ENCODE results near the gene MAPKAP1.

The MAPKAP1 gene

DNA sequence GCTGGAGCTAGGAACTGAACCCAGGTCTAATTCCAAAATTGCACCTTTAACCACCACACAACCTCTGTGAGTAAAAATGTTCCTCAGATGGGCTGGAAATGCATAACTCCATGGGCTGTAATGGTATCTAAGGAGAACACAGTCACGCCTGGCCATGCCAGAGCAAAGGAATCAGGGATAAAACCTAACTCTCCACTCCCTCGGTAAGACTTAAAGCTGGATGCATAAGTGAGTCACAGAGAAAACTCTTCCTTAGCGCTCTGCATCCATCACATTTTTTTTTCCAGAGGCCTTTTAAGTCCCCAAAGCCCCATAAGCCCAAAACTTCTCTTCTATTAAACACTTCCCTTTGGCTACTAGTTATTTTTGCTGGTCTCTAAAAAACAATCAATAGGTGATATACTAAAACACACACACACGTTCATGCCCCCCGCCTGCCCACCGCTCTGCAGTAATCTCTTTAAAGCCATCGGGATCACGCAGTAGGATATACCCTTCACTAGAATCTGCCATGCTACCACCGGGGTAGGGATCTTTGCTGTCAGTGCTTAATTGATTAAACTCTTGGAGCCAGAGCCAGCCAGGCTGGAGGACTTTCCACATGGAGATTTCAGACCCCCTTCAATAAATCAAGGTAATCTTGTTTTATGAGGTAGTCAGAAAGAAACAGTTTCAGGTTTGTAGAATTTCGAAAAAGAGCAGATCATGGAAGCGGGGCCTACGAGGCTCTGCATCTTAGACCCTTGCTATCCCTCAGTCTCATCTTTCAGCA, 212.9 kb downstream of the MAPKAP1 start:
- no peak for TF ChIP-seq CTCF (IDR thresholded peaks at IDR 0.05)

GRCh38 chr9:125493384-125493783, 213.6 kb downstream of the MAPKAP1 start:
- TF ChIP-seq CTCF (IDR thresholded peaks at IDR 0.05): no peak

GRCh38 chr9:125492719-125493118, 214.3 kb downstream of the MAPKAP1 start:
- no peak for TF ChIP-seq CTCF (IDR thresholded peaks at IDR 0.05)

GRCh38 chr9:125487842-125488241, 219.2 kb downstream of the MAPKAP1 start:
- TF ChIP-seq CTCF (IDR thresholded peaks at IDR 0.05): no peak

- TF ChIP-seq CTCF (IDR thresholded peaks at IDR 0.05): no peak
Observed at GRCh38 chr9:125486576-125486975, 220.4 kb downstream of the MAPKAP1 start.

GRCh38 chr9:125486152-125486508, 220.9 kb downstream of the MAPKAP1 start:
- no peak for TF ChIP-seq CTCF (IDR thresholded peaks at IDR 0.05)

GRCh38 chr9:125485471-125486151, 221.4 kb downstream of the MAPKAP1 start:
- TF ChIP-seq CTCF (IDR thresholded peaks at IDR 0.05): no peak
